ENCODE data around the gene RHOV.

RHOV gene

DNA sequence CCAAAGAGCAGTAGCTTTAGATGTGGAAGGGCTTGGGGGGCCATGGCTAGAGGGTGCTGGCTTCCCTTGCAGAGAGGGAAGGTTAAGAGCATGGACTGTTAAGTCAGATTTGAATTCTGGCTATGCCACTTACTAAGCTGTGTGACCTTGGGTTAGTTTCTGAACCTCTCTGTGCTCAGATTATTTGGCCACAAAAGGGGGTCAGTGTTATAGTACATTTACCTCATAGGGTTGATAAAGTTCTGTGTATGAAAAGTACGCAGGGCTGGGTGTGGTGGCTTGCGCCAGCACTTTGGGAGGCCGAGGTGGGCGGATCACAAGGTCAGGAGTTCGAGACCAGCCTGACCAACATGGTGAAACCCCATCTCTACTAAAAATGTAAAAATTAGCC lies 27.0 kb upstream of the RHOV start:
- H3K36me3 ChIP-seq (ENCODE audit: control insufficient read depth, insufficient read depth, low read length), result peaks cover 40% of the 10 kb centered on the region
- no peaks in the 10 kb centered on the region for H3K27me3 ChIP-seq (replicated peaks; ENCODE audit: control insufficient read depth, insufficient read depth, low read length)
- no peak overlapping the region for H3K4me3 ChIP-seq (replicated peaks; ENCODE audit: low read depth, low read length)
- no peak for DNase-seq (ENCODE audit: extremely low read depth, insufficient read length)
- TF ChIP-seq, protein P1, sequence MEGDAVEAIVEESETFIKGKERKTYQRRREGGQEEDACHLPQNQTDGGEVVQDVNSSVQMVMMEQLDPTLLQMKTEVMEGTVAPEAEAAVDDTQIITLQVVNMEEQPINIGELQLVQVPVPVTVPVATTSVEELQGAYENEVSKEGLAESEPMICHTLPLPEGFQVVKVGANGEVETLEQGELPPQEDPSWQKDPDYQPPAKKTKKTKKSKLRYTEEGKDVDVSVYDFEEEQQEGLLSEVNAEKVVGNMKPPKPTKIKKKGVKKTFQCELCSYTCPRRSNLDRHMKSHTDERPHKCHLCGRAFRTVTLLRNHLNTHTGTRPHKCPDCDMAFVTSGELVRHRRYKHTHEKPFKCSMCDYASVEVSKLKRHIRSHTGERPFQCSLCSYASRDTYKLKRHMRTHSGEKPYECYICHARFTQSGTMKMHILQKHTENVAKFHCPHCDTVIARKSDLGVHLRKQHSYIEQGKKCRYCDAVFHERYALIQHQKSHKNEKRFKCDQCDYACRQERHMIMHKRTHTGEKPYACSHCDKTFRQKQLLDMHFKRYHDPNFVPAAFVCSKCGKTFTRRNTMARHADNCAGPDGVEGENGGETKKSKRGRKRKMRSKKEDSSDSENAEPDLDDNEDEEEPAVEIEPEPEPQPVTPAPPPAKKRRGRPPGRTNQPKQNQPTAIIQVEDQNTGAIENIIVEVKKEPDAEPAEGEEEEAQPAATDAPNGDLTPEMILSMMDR (IDR thresholded peaks at IDR 0.05; ENCODE audit: insufficient read depth, low read length, poor library complexity, severe bottlenecking), result no peak

DNA sequence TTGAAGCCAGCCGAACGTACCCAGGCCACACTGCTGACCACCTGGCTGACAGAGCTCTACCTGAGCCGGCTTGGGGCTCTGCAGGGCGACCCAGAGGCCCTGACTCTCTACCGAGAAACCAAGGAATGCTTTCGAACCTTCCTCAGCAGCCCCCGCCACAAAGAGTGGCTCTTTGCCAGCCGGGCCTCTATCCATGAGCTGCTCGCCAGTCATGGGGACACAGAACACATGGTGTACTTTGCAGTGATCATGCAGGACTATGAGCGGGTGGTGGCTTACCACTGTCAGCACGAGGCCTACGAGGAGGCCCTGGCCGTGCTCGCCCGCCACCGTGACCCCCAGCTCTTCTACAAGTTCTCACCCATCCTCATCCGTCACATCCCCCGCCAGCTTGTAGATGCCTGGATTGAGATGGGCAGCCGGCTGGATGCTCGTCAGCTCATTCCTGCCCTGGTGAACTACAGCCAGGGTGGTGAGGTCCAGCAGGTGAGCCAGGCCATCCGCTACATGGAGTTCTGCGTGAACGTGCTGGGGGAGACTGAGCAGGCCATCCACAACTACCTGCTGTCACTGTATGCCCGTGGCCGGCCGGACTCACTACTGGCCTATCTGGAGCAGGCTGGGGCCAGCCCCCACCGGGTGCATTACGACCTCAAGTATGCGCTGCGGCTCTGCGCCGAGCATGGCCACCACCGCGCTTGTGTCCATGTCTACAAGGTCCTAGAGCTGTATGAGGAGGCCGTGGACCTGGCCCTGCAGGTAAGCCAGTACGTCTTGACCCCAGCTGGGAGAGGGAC lies 26.4 kb upstream of the RHOV start:
- Histone ChIP-seq H3K4me3 (replicated peaks; ENCODE audit: low read depth, low read length) (no peak overlapping the region), H3K36me3 (ENCODE audit: control insufficient read depth, insufficient read depth, low read length) (peaks cover 44% of the 10 kb centered on the region), H3K27me3 (replicated peaks; ENCODE audit: control insufficient read depth, insufficient read depth, low read length) (no peaks in the 10 kb centered on the region)
- DNase-seq (ENCODE audit: extremely low read depth, insufficient read length), result no peak
- TF ChIP-seq, protein P1 (IDR thresholded peaks at IDR 0.05; ENCODE audit: insufficient read depth, low read length, poor library complexity, severe bottlenecking), result no peak

DNA sequence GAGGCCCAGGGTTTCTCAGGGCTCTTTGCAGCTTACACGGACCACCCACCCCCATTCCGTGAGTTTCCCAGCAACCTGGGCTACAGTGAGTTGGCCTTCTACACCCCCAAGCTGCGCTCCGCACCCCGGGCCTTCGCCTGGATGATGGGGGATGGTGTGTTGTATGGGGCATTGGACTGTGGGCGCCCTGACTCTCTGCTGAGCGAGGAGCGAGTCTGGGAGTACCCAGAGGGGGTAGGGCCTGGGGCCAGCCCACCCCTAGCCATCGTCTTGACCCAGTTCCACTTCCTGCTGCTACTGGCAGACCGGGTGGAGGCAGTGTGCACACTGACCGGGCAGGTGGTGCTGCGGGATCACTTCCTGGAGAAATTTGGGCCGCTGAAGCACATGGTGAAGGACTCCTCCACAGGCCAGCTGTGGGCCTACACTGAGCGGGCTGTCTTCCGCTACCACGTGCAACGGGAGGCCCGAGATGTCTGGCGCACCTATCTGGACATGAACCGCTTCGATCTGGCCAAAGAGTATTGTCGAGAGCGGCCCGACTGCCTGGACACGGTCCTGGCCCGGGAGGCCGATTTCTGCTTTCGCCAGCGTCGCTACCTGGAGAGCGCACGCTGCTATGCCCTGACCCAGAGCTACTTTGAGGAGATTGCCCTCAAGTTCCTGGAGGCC lies 25.6 kb upstream of the RHOV start:
- no peak overlapping the region for H3K4me3 ChIP-seq (replicated peaks; ENCODE audit: low read depth, low read length)
- H3K27me3 ChIP-seq (replicated peaks; ENCODE audit: control insufficient read depth, insufficient read depth, low read length), result no peaks in the 10 kb centered on the region
- DNase-seq (ENCODE audit: extremely low read depth, insufficient read length), result no peak
- TF ChIP-seq, protein P1 (IDR thresholded peaks at IDR 0.05; ENCODE audit: insufficient read depth, low read length, poor library complexity, severe bottlenecking), result no peak
- peaks cover 41% of the 10 kb centered on the region for H3K36me3 ChIP-seq (ENCODE audit: control insufficient read depth, insufficient read depth, low read length)

- Histone ChIP-seq H3K4me3 (replicated peaks; ENCODE audit: low read depth, low read length) (peak overlapping the region; percentile 95), H3K27me3 (replicated peaks; ENCODE audit: control insufficient read depth, insufficient read depth, low read length) (no peaks in the 10 kb centered on the region), H3K36me3 (ENCODE audit: control insufficient read depth, insufficient read depth, low read length) (peaks cover 12% of the 10 kb centered on the region)
- TF ChIP-seq, protein P1 (IDR thresholded peaks at IDR 0.05; ENCODE audit: insufficient read depth, low read length, poor library complexity, severe bottlenecking), result peak; percentile 63
- peak; percentile 65 for DNase-seq (ENCODE audit: extremely low read depth, insufficient read length)
Measured at GRCh38 chr15:40894681-40895448, 20.8 kb upstream of the RHOV start.

GRCh38 chr15:40893733-40894680 lies 20.0 kb upstream of the RHOV start, which contains the start of gene VPS18:
VPS18 (plus strand) TSS chr15:40894450; CDS start chr15:40894769, 319 bp downstream.
- Histone ChIP-seq H3K4me3 (replicated peaks; ENCODE audit: low read depth, low read length) (peak within 1 kb of the TSS; percentile 95), H3K36me3 (ENCODE audit: control insufficient read depth, insufficient read depth, low read length) (peaks cover 6% of the 10 kb centered on the region), H3K27me3 (replicated peaks; ENCODE audit: control insufficient read depth, insufficient read depth, low read length) (no peaks in the 10 kb centered on the region)
- TF ChIP-seq, protein P1 (IDR thresholded peaks at IDR 0.05; ENCODE audit: insufficient read depth, low read length, poor library complexity, severe bottlenecking), result peak; percentile 96
- DNase-seq (ENCODE audit: extremely low read depth, insufficient read length), result peak; percentile 95

All from GM06990 (cell line).